ENCODE measurements around the gene ATP1A4.

The ATP1A4 gene

GRCh38 chr1:160206036-160206389, 54.6 kb downstream of the ATP1A4 start:
- TF ChIP-seq REST (IDR thresholded peaks at IDR 0.05; ENCODE audit: insufficient read depth in 1 of 2, low read depth in 2 of 2, low read length in 2 of 2) (no peak), POLR2AphosphoS5 (IDR thresholded peaks at IDR 0.05; ENCODE audit: low read depth, low read length) (no peak), SIN3A (IDR thresholded peaks at IDR 0.05; ENCODE audit: borderline replicate concordance, insufficient read depth, low read length) (peak; percentile 71; the same call in 1 of the 2 replicates), TAF1 (IDR thresholded peaks at IDR 0.05; ENCODE audit: borderline replicate concordance, insufficient read depth, low read length) (peak; percentile 33; the same call in 1 of the 2 replicates), FOXP2 (optimal IDR thresholded peaks at IDR 0.05; ENCODE audit: borderline replicate concordance, extremely low read depth, extremely low read length, insufficient read depth) (no peak)

GRCh38 chr1:160206421-160207117, 55.2 kb downstream of the ATP1A4 start:
- TF ChIP-seq FOXP2 (optimal IDR thresholded peaks at IDR 0.05; ENCODE audit: borderline replicate concordance, extremely low read depth, extremely low read length, insufficient read depth) (no peak), SIN3A (IDR thresholded peaks at IDR 0.05; ENCODE audit: borderline replicate concordance, insufficient read depth, low read length) (no peak), TAF1 (IDR thresholded peaks at IDR 0.05; ENCODE audit: borderline replicate concordance, insufficient read depth, low read length) (no peak), POLR2AphosphoS5 (IDR thresholded peaks at IDR 0.05; ENCODE audit: low read depth, low read length) (no peak), REST (IDR thresholded peaks at IDR 0.05; ENCODE audit: insufficient read depth in 1 of 2, low read depth in 2 of 2, low read length in 2 of 2) (no peak)

- no peak for TF ChIP-seq POLR2AphosphoS5 (IDR thresholded peaks at IDR 0.05; ENCODE audit: low read depth, low read length)
- TF ChIP-seq REST (IDR thresholded peaks at IDR 0.05; ENCODE audit: insufficient read depth in 1 of 2, low read depth in 2 of 2, low read length in 2 of 2): no peak
- TF ChIP-seq FOXP2 (optimal IDR thresholded peaks at IDR 0.05; ENCODE audit: borderline replicate concordance, extremely low read depth, extremely low read length, insufficient read depth): no peak
- no peak for TF ChIP-seq TAF1 (IDR thresholded peaks at IDR 0.05; ENCODE audit: borderline replicate concordance, insufficient read depth, low read length)
- no peak for TF ChIP-seq SIN3A (IDR thresholded peaks at IDR 0.05; ENCODE audit: borderline replicate concordance, insufficient read depth, low read length)
These were observed 55.8 kb downstream of the ATP1A4 start for GRCh38 chr1:160207118-160207650.

- no peak for TF ChIP-seq POLR2AphosphoS5 (IDR thresholded peaks at IDR 0.05; ENCODE audit: low read depth, low read length)
- TF ChIP-seq REST (IDR thresholded peaks at IDR 0.05; ENCODE audit: insufficient read depth in 1 of 2, low read depth in 2 of 2, low read length in 2 of 2): no peak
- no peak for TF ChIP-seq FOXP2 (optimal IDR thresholded peaks at IDR 0.05; ENCODE audit: borderline replicate concordance, extremely low read depth, extremely low read length, insufficient read depth)
- no peak for TF ChIP-seq SIN3A (IDR thresholded peaks at IDR 0.05; ENCODE audit: borderline replicate concordance, insufficient read depth, low read length)
- TF ChIP-seq TAF1 (IDR thresholded peaks at IDR 0.05; ENCODE audit: borderline replicate concordance, insufficient read depth, low read length): no peak
These were observed 56.6 kb downstream of the ATP1A4 start for GRCh38 chr1:160207771-160208556.
